ENCODE data around the gene HSPH1.

HSPH1 gene

GRCh38 chr13:31184981-31185645 is 23.4 kb upstream of the HSPH1 start:
- H3K9ac ChIP-seq (ENCODE audit: low read length) = no peak overlapping the region
- H3K27ac ChIP-seq (ENCODE audit: low read length) = no peak overlapping the region
- H4K20me1 ChIP-seq (ENCODE audit: insufficient read depth, low read length) = no peaks in the 10 kb centered on the region
- H3K4me1 ChIP-seq (ENCODE audit: low read length) = no peaks in the 10 kb centered on the region
- no peak overlapping the region for H3K4me3 ChIP-seq (ENCODE audit: low read length)
- H3K4me2 ChIP-seq (ENCODE audit: low read length) = no peak overlapping the region
- no peaks in the 10 kb centered on the region for H3K79me2 ChIP-seq (ENCODE audit: low read length)
- TF ChIP-seq CTCF (IDR thresholded peaks at IDR 0.05; ENCODE audit: low read depth, low read length) = no peak
- no peak for TF ChIP-seq EZH2phosphoT487 (IDR thresholded peaks at IDR 0.05; ENCODE audit: low read depth)
- no peak overlapping the region for H2AFZ ChIP-seq (ENCODE audit: low read depth, low read length)
- no peaks in the 10 kb centered on the region for H3K9me3 ChIP-seq (ENCODE audit: insufficient read depth, low read length)
- H3K36me3 ChIP-seq (replicated peaks; ENCODE audit: low read depth, low read length) = no peaks in the 10 kb centered on the region
- H3K27me3 ChIP-seq (ENCODE audit: low read depth, low read length) = peaks cover 16% of the 10 kb centered on the region

GRCh38 chr13:31184451-31184850 is 22.7 kb upstream of the HSPH1 start:
- H3K27ac ChIP-seq (ENCODE audit: low read length) = no peak overlapping the region
- H3K27me3 ChIP-seq (ENCODE audit: low read depth, low read length) = peaks cover 9% of the 10 kb centered on the region; the same call in 1 of the 2 replicates
- no peak overlapping the region for H3K9ac ChIP-seq (ENCODE audit: low read length)
- no peaks in the 10 kb centered on the region for H3K36me3 ChIP-seq (replicated peaks; ENCODE audit: low read depth, low read length)
- no peak overlapping the region for H3K4me3 ChIP-seq (ENCODE audit: low read length)
- H3K79me2 ChIP-seq (ENCODE audit: low read length) = no peaks in the 10 kb centered on the region
- no peaks in the 10 kb centered on the region for H3K4me1 ChIP-seq (ENCODE audit: low read length)
- H2AFZ ChIP-seq (ENCODE audit: low read depth, low read length) = no peak overlapping the region
- TF ChIP-seq EZH2phosphoT487 (IDR thresholded peaks at IDR 0.05; ENCODE audit: low read depth) (no peak), CTCF (IDR thresholded peaks at IDR 0.05; ENCODE audit: low read depth, low read length) (no peak)
- H4K20me1 ChIP-seq (ENCODE audit: insufficient read depth, low read length) = no peaks in the 10 kb centered on the region
- H3K4me2 ChIP-seq (ENCODE audit: low read length) = no peak overlapping the region
- no peaks in the 10 kb centered on the region for H3K9me3 ChIP-seq (ENCODE audit: insufficient read depth, low read length)

- 0 out of 2 replicates have a peak, but pooled peaks cover 3% of the 10 kb centered on the region for H3K27me3 ChIP-seq (ENCODE audit: low read depth, low read length)
- no peak for TF ChIP-seq EZH2phosphoT487 (IDR thresholded peaks at IDR 0.05; ENCODE audit: low read depth)
- no peak for TF ChIP-seq CTCF (IDR thresholded peaks at IDR 0.05; ENCODE audit: low read depth, low read length)
- no peaks in the 10 kb centered on the region for H3K4me1 ChIP-seq (ENCODE audit: low read length)
- H3K9ac ChIP-seq (ENCODE audit: low read length) = no peak overlapping the region
- H3K79me2 ChIP-seq (ENCODE audit: low read length) = no peaks in the 10 kb centered on the region
- H3K36me3 ChIP-seq (replicated peaks; ENCODE audit: low read depth, low read length) = no peaks in the 10 kb centered on the region
- H3K27ac ChIP-seq (ENCODE audit: low read length) = no peak overlapping the region
- H4K20me1 ChIP-seq (ENCODE audit: insufficient read depth, low read length) = no peaks in the 10 kb centered on the region
- no peak overlapping the region for H3K4me3 ChIP-seq (ENCODE audit: low read length)
- no peak overlapping the region for H3K4me2 ChIP-seq (ENCODE audit: low read length)
- H3K9me3 ChIP-seq (ENCODE audit: insufficient read depth, low read length) = no peaks in the 10 kb centered on the region
- no peak overlapping the region for H2AFZ ChIP-seq (ENCODE audit: low read depth, low read length)
These were observed 21.3 kb upstream of the HSPH1 start for GRCh38 chr13:31182987-31183386.

GRCh38 chr13:31179754-31180153 is 18.1 kb upstream of the HSPH1 start:
- no peak overlapping the region for H3K4me3 ChIP-seq (ENCODE audit: low read length)
- H3K9me3 ChIP-seq (ENCODE audit: insufficient read depth, low read length) = no peaks in the 10 kb centered on the region
- H3K27ac ChIP-seq (ENCODE audit: low read length) = no peak overlapping the region
- no peak overlapping the region for H2AFZ ChIP-seq (ENCODE audit: low read depth, low read length)
- no peak for TF ChIP-seq EZH2phosphoT487 (IDR thresholded peaks at IDR 0.05; ENCODE audit: low read depth)
- no peak for TF ChIP-seq CTCF (IDR thresholded peaks at IDR 0.05; ENCODE audit: low read depth, low read length)
- H3K9ac ChIP-seq (ENCODE audit: low read length) = no peak overlapping the region
- no peaks in the 10 kb centered on the region for H3K36me3 ChIP-seq (replicated peaks; ENCODE audit: low read depth, low read length)
- H3K79me2 ChIP-seq (ENCODE audit: low read length) = no peaks in the 10 kb centered on the region
- H3K4me2 ChIP-seq (ENCODE audit: low read length) = no peak overlapping the region
- no peaks in the 10 kb centered on the region for H3K27me3 ChIP-seq (ENCODE audit: low read depth, low read length)
- H4K20me1 ChIP-seq (ENCODE audit: insufficient read depth, low read length) = no peaks in the 10 kb centered on the region
- H3K4me1 ChIP-seq (ENCODE audit: low read length) = no peaks in the 10 kb centered on the region

Data from OCI-LY3 (cell line).